RPMI7951 (cell line): ENCODE measurements around the gene MED29. TPM values are rescaled to one million over a fixed set of nuclear protein-coding genes. Genes with fewer than 3 reads are reported as not detected.
"Not testable (repeated sequence)": the region's sequence is repeated elsewhere in the genome, so short reads cannot be mapped to it uniquely, and the experiment has no call there.

ENCODE experiments used
- DNase-seq: peaks from one replicate; pipeline ENCODE4 v3.0.0-alpha.2; 2012; ENCODE audit warnings: low read depth
- total RNA-seq: library from RNA; depleted of rRNA; stranded (reverse); fragments of >200 nt; shearing (Covaris generic); gene quantifications from 2 replicates; pipeline ENCODE4 v1.2.3, GENCODE V29; 2014

The MED29 gene
- total RNA-seq, 1 experiment from 2014 or later = 22.2 TPM

- no peak for DNase-seq
Measured at GRCh38 chr19:39370735-39371134, 20.4 kb upstream of the MED29 start.

- peak; percentile 85 for DNase-seq
Measured at GRCh38 chr19:39372047-39372802, 19.0 kb upstream of the MED29 start.

- no peak for DNase-seq
Measured at GRCh38 chr19:39372941-39373340, 18.2 kb upstream of the MED29 start.

GRCh38 chr19:39375929-39376328, 15.2 kb upstream of the MED29 start:
- no peak for DNase-seq

GRCh38 chr19:39377373-39378362, 13.5 kb upstream of the MED29 start:
- DNase-seq = no peak

GRCh38 chr19:39379366-39379765, 11.8 kb upstream of the MED29 start:
- not testable (repeated sequence) for DNase-seq

GRCh38 chr19:39379865-39380396, 11.2 kb upstream of the MED29 start:
- DNase-seq = no peak

- DNase-seq = no peak
Measured at GRCh38 chr19:39380521-39381502, 10.4 kb upstream of the MED29 start.

GRCh38 chr19:39381910-39382611, 9.1 kb upstream of the MED29 start:
- no peak for DNase-seq

GRCh38 chr19:39382991-39383828, 8.0 kb upstream of the MED29 start:
- DNase-seq = no peak

GRCh38 chr19:39384839-39385568, 6.2 kb upstream of the MED29 start:
- no peak for DNase-seq

- DNase-seq = no peak
Measured at GRCh38 chr19:39385629-39386411, 5.4 kb upstream of the MED29 start.

- no peak for DNase-seq
Measured at GRCh38 chr19:39386557-39386956, 4.6 kb upstream of the MED29 start.

GRCh38 chr19:39388657-39389056, 2.5 kb upstream of the MED29 start:
- no peak for DNase-seq

GRCh38 chr19:39389631-39390414, 1.4 kb upstream of the MED29 start:
- DNase-seq = no peak

GRCh38 chr19:39390451-39390750, 777 bp upstream of the MED29 start:
- DNase-seq = no peak
